Tongue (tissue), 2 donors: ENCODE data around the gene CUL7. TPM values are rescaled to one million over a fixed set of nuclear protein-coding genes. Genes with fewer than 3 reads are reported as not detected.
A peak's percentile ranks its signal among the peaks of the same experiment; 100 is the strongest.
"Not testable (repeated sequence)": the region's sequence is repeated elsewhere in the genome, so short reads cannot be mapped to it uniquely, and the experiment has no call there.

Experiments
- DNase-seq: peaks from one replicate; pipeline ENCODE4 v3.0.0-alpha.2; 2015
- total RNA-seq: library from RNA; depleted of rRNA; stranded (reverse); fragments of >200 nt; gene quantifications from one replicate; pipeline ENCODE4 v1.2.3, GENCODE V29; 2014

The CUL7 gene
- total RNA-seq: 37.4 TPM

GRCh38 chr6:43053545-43054205 is at the start of gene CUL7:
Gene CUL7 (minus strand): TSS chr6:43053851. CDS start chr6:43052788, 1,063 bp downstream.
- DNase-seq: peak; percentile 98

- no peak for DNase-seq
Observed at GRCh38 chr6:43101497-43101896, 47.8 kb upstream of the CUL7 start.

GRCh38 chr6:43097502-43097901 is 43.9 kb upstream of the CUL7 start:
- no peak for DNase-seq

GRCh38 chr6:43097098-43097489 is 43.4 kb upstream of the CUL7 start:
- DNase-seq: no peak

- DNase-seq: no peak
Observed at GRCh38 chr6:43096451-43097097, 42.9 kb upstream of the CUL7 start.

- DNase-seq: no peak
Observed at GRCh38 chr6:43095939-43096338, 42.3 kb upstream of the CUL7 start.

- no peak for DNase-seq
Observed at GRCh38 chr6:43093436-43094289, 40.0 kb upstream of the CUL7 start.

GRCh38 chr6:43092635-43093034 is 39.0 kb upstream of the CUL7 start:
- no peak for DNase-seq

GRCh38 chr6:43091436-43091991 is 37.9 kb upstream of the CUL7 start:
- no peak for DNase-seq

GRCh38 chr6:43091020-43091419 is 37.4 kb upstream of the CUL7 start:
- no peak for DNase-seq

- DNase-seq: peak; percentile 74
Observed at GRCh38 chr6:43090559-43090956, 36.9 kb upstream of the CUL7 start.

- peak; percentile 48 for DNase-seq
Observed at GRCh38 chr6:43089874-43090558, 36.4 kb upstream of the CUL7 start.

GRCh38 chr6:43089467-43089866 is 35.8 kb upstream of the CUL7 start:
- DNase-seq: no peak

- no peak for DNase-seq
Observed at GRCh38 chr6:43088654-43089056, 35.0 kb upstream of the CUL7 start.

- DNase-seq: no peak
Observed at GRCh38 chr6:43086022-43086658, 32.5 kb upstream of the CUL7 start.

GRCh38 chr6:43082806-43083655 is 29.4 kb upstream of the CUL7 start:
- peak; percentile 79 for DNase-seq

- not testable (repeated sequence) for DNase-seq
Observed at GRCh38 chr6:43081922-43082321, 28.3 kb upstream of the CUL7 start.

GRCh38 chr6:43081043-43081442 is 27.4 kb upstream of the CUL7 start:
- no peak for DNase-seq

- peak; percentile 52 for DNase-seq
Observed at GRCh38 chr6:43078691-43079090, 25.0 kb upstream of the CUL7 start.

GRCh38 chr6:43077981-43078511 is 24.4 kb upstream of the CUL7 start:
- DNase-seq: no peak
